SK-N-SH (cell line): ENCODE data around the gene FOXP1. TPM values are rescaled to one million over a fixed set of nuclear protein-coding genes. Genes with fewer than 3 reads are reported as not detected.
A peak's percentile ranks its signal among the peaks of the same experiment; 100 is the strongest.

ENCODE experiments used
- CTCF ChIA-PET: fragments of 300-600, 350-600 bp; formaldehyde crosslinking; extraction: SDS; loops from one replicate; lab custom pipeline; 2021; lab: Yijun Ruan, JAX
- POLR2A ChIA-PET: fragments of 350-600 bp; sonication (Branson Sonifier 250); formaldehyde crosslinking; extraction: SDS; loops from one replicate; lab custom pipeline; 2020; ENCODE audit warnings: antibody characterized with exemption, inconsistent platforms; lab: Yijun Ruan, JAX
- DNase-seq: peaks from one replicate; pipeline ENCODE4 v3.0.0; 2012
- H2AFZ ChIP-seq: fragments of 200-600 bp; sonication (generic); 2 replicates; pipeline ENCODE4 v1.8.1; 2016; ENCODE audit warnings: antibody characterized with exemption, mild to moderate bottlenecking, low read depth
- H3F3A ChIP-seq: fragments of 200-600 bp; sonication (generic); replicated peaks from 2 replicates; pipeline ENCODE3; 2016; ENCODE audit warnings: antibody characterized with exemption, mild to moderate bottlenecking; ENCODE audit not compliant: insufficient read depth
- H3K27ac ChIP-seq, 2 experiments: fragments of 200-500 bp in 1 of 2; fragments of 200-600 bp in 1 of 2; sonication (Bioruptor generic) in 1 of 2; sonication (generic), shearing (Covaris generic) in 1 of 2; 2 replicates each; pipeline versions ENCODE4 v1.5.1 to v1.6.1; 2014 to 2016; ENCODE audit warnings: low read depth in 2 of 2, inconsistent platforms in 1 of 2, low read length in 1 of 2, mild to moderate bottlenecking in 1 of 2, mixed read lengths in 1 of 2
- H3K27me3 ChIP-seq: fragments of 200-600 bp; sonication (generic), shearing (Covaris generic); 2 replicates; pipeline ENCODE4 v1.6.1; 2016; ENCODE audit warnings: mixed run types; ENCODE audit not compliant: insufficient read depth
- H3K36me3 ChIP-seq, 2 experiments: fragments of 200-500 bp in 1 of 2; fragments of 200-600 bp in 1 of 2; sonication (Bioruptor generic) in 1 of 2; sonication (generic) in 1 of 2; replicated peaks in 1 of 2; 2 replicates each; pipeline versions ENCODE3 to v1.5.1; 2014 to 2016; ENCODE audit warnings: low read length in 1 of 2, mild to moderate bottlenecking in 1 of 2; ENCODE audit not compliant: insufficient read depth in 2 of 2, control insufficient read depth in 1 of 2
- H3K4me1 ChIP-seq, 2 experiments: fragments of 200-500 bp in 1 of 2; fragments of 200-600 bp in 1 of 2; sonication (Bioruptor generic) in 1 of 2; sonication (generic), shearing (Covaris generic) in 1 of 2; 2 replicates each; pipeline versions ENCODE4 v1.5.1 to v1.6.1; 2014 to 2016; ENCODE audit warnings: low read depth in 1 of 2, low read length in 1 of 2, mixed run types in 1 of 2; ENCODE audit not compliant: insufficient read depth in 2 of 2, control insufficient read depth in 1 of 2
- H3K4me2 ChIP-seq: fragments of 200-600 bp; sonication (generic), shearing (Covaris generic); 2 replicates; pipeline ENCODE4 v1.6.1; 2017; ENCODE audit warnings: mixed run types
- H3K4me3 ChIP-seq, 2 experiments: fragments of 200-500 bp in 1 of 2; fragments of 200-600 bp in 1 of 2; sonication (Bioruptor generic) in 1 of 2; sonication (generic), shearing (Covaris generic) in 1 of 2; 2 replicates each; pipeline versions ENCODE4 v1.5.1 to v1.8.1; 2014 to 2016; ENCODE audit warnings: low read depth in 2 of 2, inconsistent platforms in 1 of 2, low read length in 1 of 2, mild to moderate bottlenecking in 1 of 2, mixed read lengths in 1 of 2, moderate library complexity in 1 of 2
- H3K79me2 ChIP-seq: fragments of 200-600 bp; sonication (generic); 2 replicates; pipeline ENCODE4 v1.8.1; 2017; ENCODE audit warnings: mild to moderate bottlenecking; ENCODE audit not compliant: insufficient read depth
- H3K9ac ChIP-seq: fragments of 200-600 bp; sonication (generic); 2 replicates; pipeline ENCODE4 v1.6.1; 2017; ENCODE audit warnings: mixed run types
- H3K9me2 ChIP-seq: fragments of 200-600 bp; sonication (generic); 2 replicates; pipeline ENCODE4 v1.6.1; 2017; ENCODE audit warnings: mixed run types
- H3K9me3 ChIP-seq: fragments of 200-600 bp; sonication (generic); 2 replicates; pipeline ENCODE4 v1.6.1; 2017; ENCODE audit warnings: mixed run types, mild to moderate bottlenecking, moderate library complexity
- H4K20me1 ChIP-seq: fragments of 200-600 bp; sonication (generic); 2 replicates; pipeline ENCODE4 v1.6.1; 2017; ENCODE audit warnings: mild to moderate bottlenecking, mixed run types; ENCODE audit not compliant: insufficient read depth
- EP300 ChIP-seq, 2 experiments: IDR thresholded peaks; 2 replicates each; pipeline versions ENCODE4 v1.4.0 to v1.6.1; 2012; ENCODE audit warnings: borderline replicate concordance in 1 of 2, low read depth in 1 of 2, low read length in 1 of 2
- EZH2phosphoT487 ChIP-seq: fragments of 200-600 bp; sonication (generic); IDR thresholded peaks from 2 replicates; pipeline ENCODE4 v1.6.1; 2017; ENCODE audit warnings: low read depth, mixed run types, mild to moderate bottlenecking, antibody characterized with exemption, moderate library complexity, borderline replicate concordance
- FOSL2 ChIP-seq: IDR thresholded peaks from 2 replicates; pipeline ENCODE4 v1.4.0; 2012; ENCODE audit warnings: low read depth, mild to moderate bottlenecking, moderate library complexity, borderline replicate concordance
- FOXJ3 ChIP-seq: sonication (generic); formaldehyde crosslinking; IDR thresholded peaks from 2 replicates; pipeline ENCODE4 v1.5.1; 2020; ENCODE audit warnings: mild to moderate bottlenecking, missing genetic modification reagents
- GATA2 ChIP-seq: sonication (generic); formaldehyde crosslinking; IDR thresholded peaks from 2 replicates; pipeline ENCODE4 v1.5.0; 2020; ENCODE audit warnings: mild to moderate bottlenecking, missing genetic modification reagents
- MXI1 ChIP-seq: IDR thresholded peaks from 2 replicates; pipeline ENCODE4 v1.6.1; 2012; ENCODE audit warnings: mild to moderate bottlenecking, low read depth, low read length, improper control_type of control experiment
- NRF1 ChIP-seq: IDR thresholded peaks from 2 replicates; pipeline ENCODE4 v1.6.1; 2012; ENCODE audit warnings: low read depth, mild to moderate bottlenecking, low read length
- RAD21 ChIP-seq: IDR thresholded peaks from 2 replicates; pipeline ENCODE4 v1.6.1; 2012; ENCODE audit warnings: mild to moderate bottlenecking, low read length
- RCOR1 ChIP-seq: fragments of 150-350 bp; IDR thresholded peaks from 2 replicates; pipeline ENCODE4 v1.6.1; 2017; ENCODE audit warnings: antibody characterized with exemption, low read length
- TCF12 ChIP-seq: IDR thresholded peaks from 2 replicates; pipeline ENCODE4 v1.4.0; 2012
- WGBS: methylation state at CpG from one replicate; pipeline ENCODE4 v1.1.6; 2017; ENCODE audit warnings: low lambda C conversion rate; 5-methylcytosine and 5-hydroxymethylcytosine counted together
- polyA plus RNA-seq, 3 experiments: library from polyadenylated mRNA; depleted of rRNA; stranded (reverse); fragments of >200 nt; gene quantifications; 2 replicates each; pipeline ENCODE4 v1.2.3, GENCODE V29; 2012
- TF ChIP-seq, protein P1 (sequence below): fragments of 150-350 bp; IDR thresholded peaks from 2 replicates; pipeline ENCODE4 v1.6.1; 2017; ENCODE audit warnings: antibody characterized with exemption, low read length, low read depth, borderline replicate concordance
- TF ChIP-seq, protein P2 (sequence below): IDR thresholded peaks from 2 replicates; pipeline ENCODE4 v1.4.0; 2012; ENCODE audit warnings: low read depth, borderline replicate concordance
- TF ChIP-seq, protein P3 (sequence below): IDR thresholded peaks from 2 replicates; pipeline ENCODE4 v1.4.0; 2012; ENCODE audit warnings: low read depth, borderline replicate concordance
- TF ChIP-seq, protein P4 (sequence below): IDR thresholded peaks from 2 replicates; pipeline ENCODE4 v1.4.0; 2012; ENCODE audit warnings: low read depth
- TF ChIP-seq, protein P5 (sequence below): IDR thresholded peaks from 2 replicates; pipeline ENCODE4 v1.6.1; 2012; ENCODE audit warnings: mild to moderate bottlenecking, low read depth, low read length, moderate library complexity
- TF ChIP-seq, protein P6 (sequence below): fragments of 200-600 bp; sonication (generic); IDR thresholded peaks from 2 replicates; pipeline ENCODE4 v1.6.1; 2017; ENCODE audit warnings: antibody characterized with exemption, mild to moderate bottlenecking, moderate library complexity

Gene FOXP1
- polyA plus RNA-seq, 1 of the 3 experiments (the other 2 are of a cell fraction) = 8.8 TPM

DNA sequence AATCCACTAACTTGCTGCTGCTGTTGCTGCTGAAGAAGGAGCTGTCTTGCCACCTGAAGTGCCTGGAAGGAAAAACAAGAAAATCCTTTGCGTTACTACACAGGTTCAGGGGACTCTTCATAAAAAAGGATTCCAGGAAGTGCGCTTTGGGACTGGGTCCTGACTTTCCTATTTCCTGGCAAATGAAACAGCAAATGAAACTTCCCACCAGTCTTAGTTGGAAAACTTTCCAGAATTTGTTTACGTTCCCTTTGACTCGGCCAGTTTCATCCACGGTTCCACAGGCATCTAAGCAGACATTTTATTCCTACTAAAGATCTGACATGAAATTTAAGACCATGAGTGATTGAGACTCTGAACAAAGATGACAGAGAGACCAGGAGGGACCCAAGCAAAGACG lies 471.0 kb downstream of the FOXP1 start:
- Histone ChIP-seq H3K27me3 (no peaks in the 10 kb centered on the region), H3K79me2 (peaks cover 56% of the 10 kb centered on the region; the same call in 1 of the 2 replicates), H2AFZ (no peak overlapping the region), H3K9me2 (no peaks in the 10 kb centered on the region), H3K36me3 (peaks cover 6 to 11% of the 10 kb centered on the region in 2 experiments), H3F3A (peaks cover 26% of the 10 kb centered on the region), H3K27ac (peak overlapping the region in 1 of 2 experiments; percentile 59; a peak in 2 of 4 replicates), H3K9me3 (no peaks in the 10 kb centered on the region), H4K20me1 (no peaks in the 10 kb centered on the region), H3K4me3 (no peak overlapping the region), H3K4me2 (no peak overlapping the region), H3K9ac (0 out of 2 replicates have a peak overlapping the region, but pooled peaks have one; percentile 7), H3K4me1 (peaks cover 0 to 27% of the 10 kb centered on the region in 2 experiments; a peak in 2 of 4 replicates)
- no peak for TF ChIP-seq FOXJ3
- TF ChIP-seq, protein P1, sequence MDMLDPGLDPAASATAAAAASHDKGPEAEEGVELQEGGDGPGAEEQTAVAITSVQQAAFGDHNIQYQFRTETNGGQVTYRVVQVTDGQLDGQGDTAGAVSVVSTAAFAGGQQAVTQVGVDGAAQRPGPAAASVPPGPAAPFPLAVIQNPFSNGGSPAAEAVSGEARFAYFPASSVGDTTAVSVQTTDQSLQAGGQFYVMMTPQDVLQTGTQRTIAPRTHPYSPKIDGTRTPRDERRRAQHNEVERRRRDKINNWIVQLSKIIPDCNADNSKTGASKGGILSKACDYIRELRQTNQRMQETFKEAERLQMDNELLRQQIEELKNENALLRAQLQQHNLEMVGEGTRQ = no peak
- no peak for TF ChIP-seq MXI1
- TF ChIP-seq NRF1 = no peak
- TF ChIP-seq, protein P2, sequence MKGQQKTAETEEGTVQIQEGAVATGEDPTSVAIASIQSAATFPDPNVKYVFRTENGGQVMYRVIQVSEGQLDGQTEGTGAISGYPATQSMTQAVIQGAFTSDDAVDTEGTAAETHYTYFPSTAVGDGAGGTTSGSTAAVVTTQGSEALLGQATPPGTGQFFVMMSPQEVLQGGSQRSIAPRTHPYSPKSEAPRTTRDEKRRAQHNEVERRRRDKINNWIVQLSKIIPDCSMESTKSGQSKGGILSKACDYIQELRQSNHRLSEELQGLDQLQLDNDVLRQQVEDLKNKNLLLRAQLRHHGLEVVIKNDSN = no peak
- TF ChIP-seq TCF12 = no peak
- TF ChIP-seq, protein P3, sequence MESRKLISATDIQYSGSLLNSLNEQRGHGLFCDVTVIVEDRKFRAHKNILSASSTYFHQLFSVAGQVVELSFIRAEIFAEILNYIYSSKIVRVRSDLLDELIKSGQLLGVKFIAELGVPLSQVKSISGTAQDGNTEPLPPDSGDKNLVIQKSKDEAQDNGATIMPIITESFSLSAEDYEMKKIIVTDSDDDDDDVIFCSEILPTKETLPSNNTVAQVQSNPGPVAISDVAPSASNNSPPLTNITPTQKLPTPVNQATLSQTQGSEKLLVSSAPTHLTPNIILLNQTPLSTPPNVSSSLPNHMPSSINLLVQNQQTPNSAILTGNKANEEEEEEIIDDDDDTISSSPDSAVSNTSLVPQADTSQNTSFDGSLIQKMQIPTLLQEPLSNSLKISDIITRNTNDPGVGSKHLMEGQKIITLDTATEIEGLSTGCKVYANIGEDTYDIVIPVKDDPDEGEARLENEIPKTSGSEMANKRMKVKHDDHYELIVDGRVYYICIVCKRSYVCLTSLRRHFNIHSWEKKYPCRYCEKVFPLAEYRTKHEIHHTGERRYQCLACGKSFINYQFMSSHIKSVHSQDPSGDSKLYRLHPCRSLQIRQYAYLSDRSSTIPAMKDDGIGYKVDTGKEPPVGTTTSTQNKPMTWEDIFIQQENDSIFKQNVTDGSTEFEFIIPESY = no peak
- TF ChIP-seq RCOR1 = no peak
- TF ChIP-seq, protein P4, sequence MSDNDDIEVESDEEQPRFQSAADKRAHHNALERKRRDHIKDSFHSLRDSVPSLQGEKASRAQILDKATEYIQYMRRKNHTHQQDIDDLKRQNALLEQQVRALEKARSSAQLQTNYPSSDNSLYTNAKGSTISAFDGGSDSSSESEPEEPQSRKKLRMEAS = no peak
- TF ChIP-seq, protein P5, sequence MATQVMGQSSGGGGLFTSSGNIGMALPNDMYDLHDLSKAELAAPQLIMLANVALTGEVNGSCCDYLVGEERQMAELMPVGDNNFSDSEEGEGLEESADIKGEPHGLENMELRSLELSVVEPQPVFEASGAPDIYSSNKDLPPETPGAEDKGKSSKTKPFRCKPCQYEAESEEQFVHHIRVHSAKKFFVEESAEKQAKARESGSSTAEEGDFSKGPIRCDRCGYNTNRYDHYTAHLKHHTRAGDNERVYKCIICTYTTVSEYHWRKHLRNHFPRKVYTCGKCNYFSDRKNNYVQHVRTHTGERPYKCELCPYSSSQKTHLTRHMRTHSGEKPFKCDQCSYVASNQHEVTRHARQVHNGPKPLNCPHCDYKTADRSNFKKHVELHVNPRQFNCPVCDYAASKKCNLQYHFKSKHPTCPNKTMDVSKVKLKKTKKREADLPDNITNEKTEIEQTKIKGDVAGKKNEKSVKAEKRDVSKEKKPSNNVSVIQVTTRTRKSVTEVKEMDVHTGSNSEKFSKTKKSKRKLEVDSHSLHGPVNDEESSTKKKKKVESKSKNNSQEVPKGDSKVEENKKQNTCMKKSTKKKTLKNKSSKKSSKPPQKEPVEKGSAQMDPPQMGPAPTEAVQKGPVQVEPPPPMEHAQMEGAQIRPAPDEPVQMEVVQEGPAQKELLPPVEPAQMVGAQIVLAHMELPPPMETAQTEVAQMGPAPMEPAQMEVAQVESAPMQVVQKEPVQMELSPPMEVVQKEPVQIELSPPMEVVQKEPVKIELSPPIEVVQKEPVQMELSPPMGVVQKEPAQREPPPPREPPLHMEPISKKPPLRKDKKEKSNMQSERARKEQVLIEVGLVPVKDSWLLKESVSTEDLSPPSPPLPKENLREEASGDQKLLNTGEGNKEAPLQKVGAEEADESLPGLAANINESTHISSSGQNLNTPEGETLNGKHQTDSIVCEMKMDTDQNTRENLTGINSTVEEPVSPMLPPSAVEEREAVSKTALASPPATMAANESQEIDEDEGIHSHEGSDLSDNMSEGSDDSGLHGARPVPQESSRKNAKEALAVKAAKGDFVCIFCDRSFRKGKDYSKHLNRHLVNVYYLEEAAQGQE = no peak
- TF ChIP-seq, protein P6, sequence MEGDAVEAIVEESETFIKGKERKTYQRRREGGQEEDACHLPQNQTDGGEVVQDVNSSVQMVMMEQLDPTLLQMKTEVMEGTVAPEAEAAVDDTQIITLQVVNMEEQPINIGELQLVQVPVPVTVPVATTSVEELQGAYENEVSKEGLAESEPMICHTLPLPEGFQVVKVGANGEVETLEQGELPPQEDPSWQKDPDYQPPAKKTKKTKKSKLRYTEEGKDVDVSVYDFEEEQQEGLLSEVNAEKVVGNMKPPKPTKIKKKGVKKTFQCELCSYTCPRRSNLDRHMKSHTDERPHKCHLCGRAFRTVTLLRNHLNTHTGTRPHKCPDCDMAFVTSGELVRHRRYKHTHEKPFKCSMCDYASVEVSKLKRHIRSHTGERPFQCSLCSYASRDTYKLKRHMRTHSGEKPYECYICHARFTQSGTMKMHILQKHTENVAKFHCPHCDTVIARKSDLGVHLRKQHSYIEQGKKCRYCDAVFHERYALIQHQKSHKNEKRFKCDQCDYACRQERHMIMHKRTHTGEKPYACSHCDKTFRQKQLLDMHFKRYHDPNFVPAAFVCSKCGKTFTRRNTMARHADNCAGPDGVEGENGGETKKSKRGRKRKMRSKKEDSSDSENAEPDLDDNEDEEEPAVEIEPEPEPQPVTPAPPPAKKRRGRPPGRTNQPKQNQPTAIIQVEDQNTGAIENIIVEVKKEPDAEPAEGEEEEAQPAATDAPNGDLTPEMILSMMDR = no peak
- no peak for TF ChIP-seq FOSL2
- TF ChIP-seq EZH2phosphoT487 = no peak
- TF ChIP-seq GATA2 (CRISPR knock-in tag) = no peak
- no peak for TF ChIP-seq EP300 (IDR thresholded peaks at IDR 0.05; ENCODE audit: borderline replicate concordance in 1 of 2, low read depth in 1 of 2, low read length in 1 of 2)
- TF ChIP-seq RAD21 = no peak
- no peak for DNase-seq
- CTCF ChIA-PET = no interaction called here
- POLR2A ChIA-PET = no interaction called here
- WGBS = 82% methylated on average over 6 of the region's 6 CpGs
